Skeletal muscle satellite cell (primary cell): ENCODE results near the gene MOGAT3.

Experiments
- H3K27me3 ChIP-seq: 2 replicates; pipeline ENCODE4 v1.7.0; 2013; ENCODE audit warnings: low read length; ENCODE audit not compliant: control insufficient read depth, insufficient read depth
- H3K36me3 ChIP-seq: 2 replicates; pipeline ENCODE4 v1.7.0; 2013; ENCODE audit warnings: mild to moderate bottlenecking, control low read depth, low read length; ENCODE audit not compliant: insufficient read depth
- H3K4me1 ChIP-seq: 2 replicates; pipeline ENCODE4 v1.7.0; 2013; ENCODE audit warnings: low read length; ENCODE audit not compliant: control insufficient read depth, insufficient read depth
- H3K4me2 ChIP-seq: 2 replicates; pipeline ENCODE4 v1.7.0; 2013; ENCODE audit warnings: mild to moderate bottlenecking, low read length
- H3K4me3 ChIP-seq: 2 replicates; pipeline ENCODE4 v1.7.0; 2013; ENCODE audit warnings: low read length
- H3K9ac ChIP-seq: 2 replicates; pipeline ENCODE4 v1.7.0; 2013; ENCODE audit warnings: mild to moderate bottlenecking, low read depth, low read length, moderate library complexity
- H3K9me3 ChIP-seq: replicated peaks from 2 replicates; pipeline ENCODE4 v1.7.0; 2013; ENCODE audit warnings: mild to moderate bottlenecking, control low read depth, low read length

MOGAT3 gene

GRCh38 chr7:101198476-101198875 is 2.4 kb downstream of the MOGAT3 start:
- H3K4me1 ChIP-seq: peaks cover 7% of the 10 kb centered on the region
- H3K4me3 ChIP-seq: no peak overlapping the region
- H3K4me2 ChIP-seq: no peak overlapping the region
- H3K9me3 ChIP-seq: no peaks in the 10 kb centered on the region
- peaks cover 33% of the 10 kb centered on the region for H3K27me3 ChIP-seq
- no peak overlapping the region for H3K9ac ChIP-seq
- H3K36me3 ChIP-seq: no peaks in the 10 kb centered on the region

GRCh38 chr7:101197991-101198390 is 2.8 kb downstream of the MOGAT3 start:
- no peaks in the 10 kb centered on the region for H3K36me3 ChIP-seq
- H3K4me1 ChIP-seq: peaks cover 7% of the 10 kb centered on the region
- peaks cover 29% of the 10 kb centered on the region for H3K27me3 ChIP-seq
- no peaks in the 10 kb centered on the region for H3K9me3 ChIP-seq
- H3K9ac ChIP-seq: no peak overlapping the region
- H3K4me2 ChIP-seq: no peak overlapping the region
- H3K4me3 ChIP-seq: no peak overlapping the region

- no peak overlapping the region for H3K4me2 ChIP-seq
- no peak overlapping the region for H3K4me3 ChIP-seq
- H3K27me3 ChIP-seq: peaks cover 10% of the 10 kb centered on the region
Observed at GRCh38 chr7:101195884-101196283, 5.0 kb downstream of the MOGAT3 start.

GRCh38 chr7:101189109-101189508 is 11.7 kb downstream of the MOGAT3 start:
- no peak overlapping the region for H3K9ac ChIP-seq
- no peaks in the 10 kb centered on the region for H3K9me3 ChIP-seq
- H3K4me1 ChIP-seq: no peaks in the 10 kb centered on the region
- no peaks in the 10 kb centered on the region for H3K36me3 ChIP-seq
- H3K27me3 ChIP-seq: peaks cover 4% of the 10 kb centered on the region
- no peak overlapping the region for H3K4me3 ChIP-seq
- H3K4me2 ChIP-seq: no peak overlapping the region

More at GRCh38 chr7:101195884-101196283, 5.0 kb downstream of the MOGAT3 start:
- no peak overlapping the region for H3K9ac ChIP-seq
- H3K4me1 ChIP-seq: no peaks in the 10 kb centered on the region
- H3K9me3 ChIP-seq: no peaks in the 10 kb centered on the region
- no peaks in the 10 kb centered on the region for H3K36me3 ChIP-seq

GRCh38 chr7:101186844-101187428 is 13.9 kb downstream of the MOGAT3 start:
- Histone ChIP-seq H3K9ac (no peak overlapping the region), H3K4me2 (no peak overlapping the region), H3K9me3 (no peaks in the 10 kb centered on the region), H3K27me3 (peaks cover 8% of the 10 kb centered on the region), H3K4me3 (no peak overlapping the region), H3K4me1 (no peaks in the 10 kb centered on the region), H3K36me3 (no peaks in the 10 kb centered on the region)

- no peak overlapping the region for H3K9ac ChIP-seq
- peaks cover 10% of the 10 kb centered on the region for H3K27me3 ChIP-seq
- no peaks in the 10 kb centered on the region for H3K4me1 ChIP-seq
- no peaks in the 10 kb centered on the region for H3K36me3 ChIP-seq
- H3K9me3 ChIP-seq: no peaks in the 10 kb centered on the region
- no peak overlapping the region for H3K4me3 ChIP-seq
- no peak overlapping the region for H3K4me2 ChIP-seq
Observed at GRCh38 chr7:101186194-101186593, 14.6 kb downstream of the MOGAT3 start.

GRCh38 chr7:101185258-101185839 is 15.5 kb downstream of the MOGAT3 start:
- H3K9ac ChIP-seq: no peak overlapping the region
- no peak overlapping the region for H3K4me2 ChIP-seq
- no peak overlapping the region for H3K4me3 ChIP-seq
- H3K4me1 ChIP-seq: no peaks in the 10 kb centered on the region
- peaks cover 16% of the 10 kb centered on the region for H3K27me3 ChIP-seq
- H3K36me3 ChIP-seq: no peaks in the 10 kb centered on the region
- no peaks in the 10 kb centered on the region for H3K9me3 ChIP-seq

GRCh38 chr7:101180130-101180755 is 20.6 kb downstream of the MOGAT3 start, which contains the start of gene NAT16:
Gene NAT16, minus strand, starts transcription at chr7:101180293. Its CDS starts 5,486 bp downstream, at chr7:101174807.
- peaks cover 51% of the 10 kb centered on the region for H3K27me3 ChIP-seq
- H3K36me3 ChIP-seq: no peaks in the 10 kb centered on the region
- H3K9me3 ChIP-seq: no peaks in the 10 kb centered on the region
- H3K9ac ChIP-seq: no peak within 1 kb of the TSS
- peak within 1 kb of the TSS; percentile 52 for H3K4me2 ChIP-seq
- H3K4me3 ChIP-seq: no peak within 1 kb of the TSS
- no peaks in the 10 kb centered on the region for H3K4me1 ChIP-seq

GRCh38 chr7:101179713-101180112 is 21.1 kb downstream of the MOGAT3 start:
- Histone ChIP-seq H3K9ac (no peak overlapping the region), H3K27me3 (peaks cover 56% of the 10 kb centered on the region), H3K4me3 (no peak overlapping the region)

GRCh38 chr7:101179117-101179516 is 21.7 kb downstream of the MOGAT3 start:
- Histone ChIP-seq H3K9me3 (no peaks in the 10 kb centered on the region), H3K27me3 (peaks cover 62% of the 10 kb centered on the region), H3K4me3 (no peak overlapping the region), H3K9ac (no peak overlapping the region), H3K4me2 (peak overlapping the region; percentile 52), H3K36me3 (no peaks in the 10 kb centered on the region), H3K4me1 (peaks cover 1% of the 10 kb centered on the region)

More at GRCh38 chr7:101179713-101180112, 21.1 kb downstream of the MOGAT3 start:
- no peak overlapping the region for H3K4me2 ChIP-seq
- H3K9me3 ChIP-seq: no peaks in the 10 kb centered on the region
- H3K4me1 ChIP-seq: no peaks in the 10 kb centered on the region
- no peaks in the 10 kb centered on the region for H3K36me3 ChIP-seq

- Histone ChIP-seq H3K27me3 (peaks cover 73% of the 10 kb centered on the region), H3K36me3 (no peaks in the 10 kb centered on the region), H3K4me3 (no peak overlapping the region), H3K9me3 (no peaks in the 10 kb centered on the region), H3K4me2 (no peak overlapping the region), H3K9ac (no peak overlapping the region), H3K4me1 (peaks cover 16% of the 10 kb centered on the region)
Observed at GRCh38 chr7:101177644-101178043, 23.2 kb downstream of the MOGAT3 start.
